ENCODE results near the gene ARFRP1. TPM values are rescaled to one million over a fixed set of nuclear protein-coding genes. Genes with fewer than 3 reads are reported as not detected.

The ARFRP1 gene
- total RNA-seq, 2 experiments from 2014 or later: 41.7 to 44.2 TPM

DNA sequence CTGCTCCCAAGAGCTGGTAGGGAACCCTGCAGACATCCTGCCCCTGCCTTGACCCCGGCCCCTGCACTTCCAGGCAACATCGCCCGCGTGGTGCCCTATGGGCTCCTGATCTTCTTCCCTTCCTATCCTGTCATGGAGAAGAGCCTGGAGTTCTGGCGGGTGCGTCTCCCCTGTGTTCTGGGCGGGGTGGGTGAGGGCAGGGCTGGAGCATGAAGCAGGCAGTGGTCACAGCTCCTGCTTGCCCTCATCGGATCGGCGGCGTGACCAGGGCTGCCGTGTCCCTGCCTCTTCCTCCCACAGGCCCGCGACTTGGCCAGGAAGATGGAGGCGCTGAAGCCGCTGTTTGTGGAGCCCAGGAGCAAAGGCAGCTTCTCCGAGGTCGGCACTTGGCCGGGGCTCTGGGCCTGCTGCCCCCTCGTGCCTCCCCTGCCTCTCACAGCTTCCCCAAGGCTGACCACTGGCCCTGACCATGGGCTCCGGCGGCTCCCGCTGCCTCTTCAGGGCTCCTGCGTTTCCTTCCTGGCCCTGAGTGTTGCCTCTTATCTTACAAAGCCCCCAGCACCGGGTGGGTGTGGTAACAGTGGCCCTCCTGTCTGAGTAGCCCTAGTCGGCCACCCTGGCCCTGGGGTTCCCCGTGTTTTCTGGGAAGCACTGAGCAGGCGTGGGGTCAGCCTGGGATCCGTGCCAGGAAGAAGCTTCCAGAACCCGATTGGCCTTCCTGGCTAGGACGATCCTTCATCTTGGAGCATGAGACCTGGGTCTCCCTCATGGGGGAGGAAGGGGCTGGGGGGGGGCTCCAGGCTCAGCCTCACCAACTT, 19.3 kb downstream of the ARFRP1 start:
- POLR2A ChIA-PET: interaction anchor here (0.8 to 2.1 kb wide), 3 partner anchors 8 to 204 kb away, joined by 3 to 13 read pairs (median 3); partner anchors contain the start of gene TNFRSF6B
- no peaks in the 10 kb centered on the region for H3K9me3 Mint-ChIP-seq
- intact Hi-C loops (cut with micrococcal nuclease): no loop called here

DNA sequence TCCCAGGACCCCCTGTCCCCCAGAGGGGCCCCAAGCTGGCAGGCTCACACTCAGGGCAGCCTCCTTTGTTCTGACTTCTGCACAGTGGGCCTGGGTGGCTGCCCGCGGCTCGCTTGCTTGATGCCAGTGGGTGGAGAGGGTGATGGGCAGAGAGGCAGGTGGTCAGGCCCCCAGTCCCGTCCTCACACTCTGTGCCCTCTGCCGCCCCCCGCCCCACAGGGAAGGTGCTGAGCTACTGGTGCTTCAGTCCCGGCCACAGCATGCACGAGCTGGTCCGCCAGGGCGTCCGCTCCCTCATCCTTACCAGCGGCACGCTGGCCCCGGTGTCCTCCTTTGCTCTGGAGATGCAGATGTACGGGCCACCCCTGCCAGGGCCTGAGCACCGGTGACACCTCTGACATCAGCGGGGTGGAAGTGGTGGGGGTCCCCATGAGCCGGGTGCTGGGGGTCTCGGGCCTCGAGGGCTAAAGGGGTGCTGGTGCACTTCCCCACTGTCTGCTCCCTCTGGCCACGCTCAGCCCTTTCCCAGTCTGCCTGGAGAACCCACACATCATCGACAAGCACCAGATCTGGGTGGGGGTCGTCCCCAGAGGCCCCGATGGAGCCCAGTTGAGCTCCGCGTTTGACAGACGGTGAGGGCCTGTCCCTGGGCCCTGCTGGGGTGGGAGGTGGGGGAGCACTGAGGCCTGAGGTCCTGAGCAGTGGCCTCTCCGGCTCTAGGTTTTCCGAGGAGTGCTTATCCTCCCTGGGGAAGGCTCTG, 20.2 kb downstream of the ARFRP1 start:
- Mint-ChIP-seq H3K27ac (no peak overlapping the region), H3K4me3 (no peak overlapping the region), H3K27me3 (no peaks in the 10 kb centered on the region), H3K36me3 (ENCODE audit: low read depth) (peaks cover 7% of the 10 kb centered on the region), H3K9me3 (no peaks in the 10 kb centered on the region), H3K4me1 (ENCODE audit: low read depth) (peaks cover 14% of the 10 kb centered on the region)
- intact Hi-C loops (cut with micrococcal nuclease): no loop called here
- ChIA-PET CTCF (no interaction called here), POLR2A (interaction anchor here (0.6 to 2.1 kb wide), 7 partner anchors 9 to 205 kb away, joined by 3 to 13 read pairs (median 5); partner anchors contain the start of gene TNFRSF6B)
- TF ChIP-seq, protein P1, sequence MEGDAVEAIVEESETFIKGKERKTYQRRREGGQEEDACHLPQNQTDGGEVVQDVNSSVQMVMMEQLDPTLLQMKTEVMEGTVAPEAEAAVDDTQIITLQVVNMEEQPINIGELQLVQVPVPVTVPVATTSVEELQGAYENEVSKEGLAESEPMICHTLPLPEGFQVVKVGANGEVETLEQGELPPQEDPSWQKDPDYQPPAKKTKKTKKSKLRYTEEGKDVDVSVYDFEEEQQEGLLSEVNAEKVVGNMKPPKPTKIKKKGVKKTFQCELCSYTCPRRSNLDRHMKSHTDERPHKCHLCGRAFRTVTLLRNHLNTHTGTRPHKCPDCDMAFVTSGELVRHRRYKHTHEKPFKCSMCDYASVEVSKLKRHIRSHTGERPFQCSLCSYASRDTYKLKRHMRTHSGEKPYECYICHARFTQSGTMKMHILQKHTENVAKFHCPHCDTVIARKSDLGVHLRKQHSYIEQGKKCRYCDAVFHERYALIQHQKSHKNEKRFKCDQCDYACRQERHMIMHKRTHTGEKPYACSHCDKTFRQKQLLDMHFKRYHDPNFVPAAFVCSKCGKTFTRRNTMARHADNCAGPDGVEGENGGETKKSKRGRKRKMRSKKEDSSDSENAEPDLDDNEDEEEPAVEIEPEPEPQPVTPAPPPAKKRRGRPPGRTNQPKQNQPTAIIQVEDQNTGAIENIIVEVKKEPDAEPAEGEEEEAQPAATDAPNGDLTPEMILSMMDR (IDR thresholded peaks at IDR 0.05): no peak
- ATAC-seq (no peak), DNase-seq (no peak)

More for the DNA sequence above, 19.3 kb downstream of the ARFRP1 start:
- DNase-seq (no peak), ATAC-seq (no peak)
- Mint-ChIP-seq H3K27ac (no peak overlapping the region), H3K4me1 (ENCODE audit: low read depth) (peaks cover 14% of the 10 kb centered on the region), H3K27me3 (no peaks in the 10 kb centered on the region), H3K4me3 (no peak overlapping the region), H3K36me3 (ENCODE audit: low read depth) (peaks cover 12% of the 10 kb centered on the region)
- CTCF ChIA-PET: no interaction called here
- TF ChIP-seq, protein P1 (IDR thresholded peaks at IDR 0.05): no peak

DNA sequence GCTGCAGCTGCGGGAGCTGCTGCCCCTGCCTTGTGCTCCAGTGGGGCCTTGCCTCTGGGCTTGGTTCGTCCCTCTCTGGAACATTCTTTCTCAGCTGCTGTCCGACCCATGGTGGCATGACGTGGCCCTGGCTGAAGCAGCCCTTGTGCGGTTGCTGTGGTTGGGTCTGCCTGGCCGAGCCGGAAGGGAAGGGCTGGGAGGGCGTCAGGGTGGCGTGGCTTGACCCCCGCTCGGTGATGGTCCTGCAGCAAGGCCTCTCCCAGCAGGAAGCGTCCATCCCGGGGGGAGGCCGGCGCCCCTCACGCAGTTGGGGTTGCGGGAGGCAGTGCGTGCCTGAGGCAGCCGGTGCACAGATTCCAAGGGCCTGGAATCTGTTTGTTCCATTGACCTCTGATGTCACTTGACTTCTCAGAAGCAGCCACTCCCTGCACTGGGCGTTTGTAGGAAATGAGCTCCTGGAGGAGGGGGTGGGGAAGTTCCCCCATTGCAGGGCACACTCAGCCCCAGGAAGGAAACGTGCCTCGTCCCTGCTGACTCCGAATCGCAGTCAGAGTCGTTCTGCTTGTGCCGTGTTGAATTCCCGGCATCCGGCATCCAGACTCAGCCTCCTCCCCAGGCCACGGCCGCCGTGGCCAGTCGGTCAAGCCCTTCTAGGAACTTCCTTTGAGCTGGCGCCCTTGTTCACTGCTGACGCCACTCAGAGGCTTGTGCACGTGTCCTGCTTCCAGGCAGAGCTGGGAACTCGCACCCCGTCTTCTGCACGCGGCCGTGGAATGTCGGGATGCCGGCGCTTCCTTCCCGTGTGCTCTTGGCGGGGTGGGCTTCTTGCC, 21.1 kb downstream of the ARFRP1 start:
- no peaks in the 10 kb centered on the region for H3K9me3 Mint-ChIP-seq
- H3K36me3 Mint-ChIP-seq (ENCODE audit: low read depth): peaks cover 3% of the 10 kb centered on the region
- POLR2A ChIA-PET: interaction anchor here (1.1 to 2.1 kb wide), 5 partner anchors 10 to 24 kb away, joined by 3 to 13 read pairs (median 5); partner anchors contain the start of gene TNFRSF6B
- ATAC-seq: peak; percentile 78
- H3K27ac Mint-ChIP-seq: peak overlapping the region; percentile 71
- intact Hi-C loops (cut with micrococcal nuclease): no loop called here
- peaks cover 16% of the 10 kb centered on the region for H3K4me1 Mint-ChIP-seq (ENCODE audit: low read depth)
- H3K27me3 Mint-ChIP-seq: no peaks in the 10 kb centered on the region
- CTCF ChIA-PET: no interaction called here
- H3K4me3 Mint-ChIP-seq: no peak overlapping the region
- DNase-seq: peak; percentile 70
- TF ChIP-seq, protein P1 (IDR thresholded peaks at IDR 0.05): no peak

DNA sequence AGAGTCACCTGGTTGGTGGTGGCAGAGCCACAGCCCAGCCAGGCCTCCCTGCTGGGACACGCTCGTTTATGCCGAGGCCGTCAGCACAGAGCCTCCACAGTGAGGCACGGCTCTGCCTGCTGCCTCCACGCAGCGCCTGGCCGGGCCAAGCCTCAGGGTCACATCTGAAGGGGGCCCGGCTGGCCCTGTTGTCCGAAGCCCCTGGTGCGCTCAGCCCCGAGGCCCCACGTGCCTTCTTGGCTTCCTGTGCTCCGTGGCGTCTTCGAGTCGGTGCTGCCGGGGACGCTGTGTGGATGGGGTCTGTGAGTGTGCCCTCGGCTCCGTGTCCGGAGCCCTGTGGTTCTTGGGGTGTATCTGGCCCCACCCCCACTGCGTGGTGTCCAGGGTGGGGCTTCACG, 21.7 kb downstream of the ARFRP1 start:
- H3K27me3 Mint-ChIP-seq: no peaks in the 10 kb centered on the region
- H3K4me1 Mint-ChIP-seq (ENCODE audit: low read depth): peaks cover 16% of the 10 kb centered on the region
- peak overlapping the region; percentile 71 for H3K27ac Mint-ChIP-seq
- no peak overlapping the region for H3K4me3 Mint-ChIP-seq
- H3K36me3 Mint-ChIP-seq (ENCODE audit: low read depth): peaks cover 3% of the 10 kb centered on the region
- TF ChIP-seq, protein P1 (IDR thresholded peaks at IDR 0.05): no peak
- POLR2A ChIA-PET: interaction anchor here (1.3 to 2.1 kb wide), 3 partner anchors 10 to 16 kb away, joined by 5 to 13 read pairs (median 9); partner anchors contain the start of gene TNFRSF6B
- DNase-seq: no peak
- ATAC-seq: no peak
- CTCF ChIA-PET: no interaction called here
- intact Hi-C loops (cut with micrococcal nuclease): no loop called here
- no peaks in the 10 kb centered on the region for H3K9me3 Mint-ChIP-seq

All from activated CD8-positive, alpha-beta T cell treated with anti-CD3 and anti-CD28 coated beads for 36 hours (primary cell).